Osteoblast (primary cell): Measurements from ENCODE around the gene NFS1. TPM values are rescaled to one million over a fixed set of nuclear protein-coding genes. Genes with fewer than 3 reads are reported as not detected.

Experiments
- DNase-seq: peaks from one replicate; pipeline ENCODE4 v3.0.0; 2011; ENCODE audit warnings: low spot score, mixed read lengths; ENCODE audit not compliant: insufficient read length; ENCODE audit errors: missing footprints
- H2AFZ ChIP-seq: 2 replicates; pipeline ENCODE4 v1.6.0; 2011; ENCODE audit warnings: mild to moderate bottlenecking, low read length
- H3K27ac ChIP-seq: 2 replicates; pipeline ENCODE4 v1.5.1; 2011; ENCODE audit warnings: mild to moderate bottlenecking, low read depth, low read length, moderate library complexity
- H3K27me3 ChIP-seq: 2 replicates; pipeline ENCODE4 v1.6.0; 2012; ENCODE audit warnings: mild to moderate bottlenecking, control low read depth, inconsistent platforms, low read length, moderate library complexity; ENCODE audit not compliant: insufficient read depth
- H3K36me3 ChIP-seq: 2 replicates; pipeline ENCODE4 v1.5.1; 2011; ENCODE audit warnings: mild to moderate bottlenecking, low read length, control low read depth, moderate library complexity; ENCODE audit not compliant: insufficient read depth
- H3K4me1 ChIP-seq: 2 replicates; pipeline ENCODE4 v1.5.1; 2011; ENCODE audit warnings: mild to moderate bottlenecking, low read length, control low read depth, moderate library complexity; ENCODE audit not compliant: insufficient read depth
- H3K4me2 ChIP-seq: 2 replicates; pipeline ENCODE4 v1.6.0; 2011; ENCODE audit warnings: mild to moderate bottlenecking, low read length; ENCODE audit not compliant: insufficient read depth
- H3K4me3 ChIP-seq: fragments of 200-600 bp; sonication (generic); 3 replicates; pipeline ENCODE4 v1.5.1; 2012; ENCODE audit warnings: mild to moderate bottlenecking, low read length, inconsistent platforms; ENCODE audit not compliant: insufficient read depth
- H3K79me2 ChIP-seq: 2 replicates; pipeline ENCODE4 v1.6.0; 2012; ENCODE audit warnings: mild to moderate bottlenecking, low read length, control low read depth, inconsistent platforms; ENCODE audit not compliant: insufficient read depth
- H3K9me3 ChIP-seq: 2 replicates; pipeline ENCODE4 v1.5.1; 2011; ENCODE audit warnings: low read depth, low read length, control low read depth
- H4K20me1 ChIP-seq: 2 replicates; pipeline ENCODE4 v1.6.0; 2012; ENCODE audit warnings: mild to moderate bottlenecking, low read length, control low read depth; ENCODE audit not compliant: insufficient read depth
- CTCF ChIP-seq: IDR thresholded peaks from 2 replicates; pipeline ENCODE4 v1.5.1; 2011; ENCODE audit warnings: mild to moderate bottlenecking, low read depth, low read length, moderate library complexity; ENCODE audit errors: extremely low read depth
- total RNA-seq: library from RNA; depleted of rRNA; stranded (reverse); fragments of >200 nt; gene quantifications from 2 replicates; pipeline ENCODE4 v1.2.3, GENCODE V29; 2012

The NFS1 gene
- total RNA-seq, 1 donor = 21.7 TPM

DNA sequence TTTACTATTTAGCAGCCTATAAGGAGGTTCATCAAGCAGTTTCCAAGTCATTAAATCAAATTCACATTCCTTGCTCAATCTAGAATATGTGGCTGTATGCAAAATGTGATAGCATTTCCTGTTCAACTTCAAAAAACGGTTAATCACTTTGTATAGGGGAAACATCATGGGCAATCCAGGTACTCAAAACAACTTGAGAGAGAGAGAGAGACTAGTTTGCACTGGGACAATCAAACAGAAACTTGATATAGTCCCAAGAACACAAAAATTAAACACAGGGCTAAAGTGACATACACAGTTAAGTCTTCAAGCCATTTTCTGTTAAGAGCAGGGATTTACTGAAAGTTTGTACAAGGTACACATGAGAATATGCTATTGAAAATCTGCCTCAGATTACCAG is 41.9 kb downstream of the NFS1 start:
- Histone ChIP-seq H2AFZ (no peak overlapping the region), H3K27ac (no peak overlapping the region), H3K27me3 (no peaks in the 10 kb centered on the region), H3K36me3 (peaks cover 29% of the 10 kb centered on the region), H3K4me1 (peaks cover 13% of the 10 kb centered on the region), H3K4me3 (no peak overlapping the region), H3K9me3 (no peaks in the 10 kb centered on the region), H3K4me2 (no peak overlapping the region), H4K20me1 (peaks cover 90% of the 10 kb centered on the region), H3K79me2 (peaks cover 99% of the 10 kb centered on the region)
- DNase-seq = no peak
- TF ChIP-seq CTCF = no peak

GRCh38 chr20:35654415-35654814 is 44.7 kb downstream of the NFS1 start:
- no peak overlapping the region for H3K4me2 ChIP-seq
- no peak overlapping the region for H3K27ac ChIP-seq
- H3K4me1 ChIP-seq = no peaks in the 10 kb centered on the region
- H3K4me3 ChIP-seq = no peak overlapping the region
- no peak overlapping the region for H2AFZ ChIP-seq
- no peak for DNase-seq
- H3K9me3 ChIP-seq = no peaks in the 10 kb centered on the region
- peaks cover 35% of the 10 kb centered on the region for H3K36me3 ChIP-seq
- peaks cover 99% of the 10 kb centered on the region for H3K79me2 ChIP-seq
- H3K27me3 ChIP-seq = no peaks in the 10 kb centered on the region
- peaks cover 87% of the 10 kb centered on the region for H4K20me1 ChIP-seq
- no peak for TF ChIP-seq CTCF

DNA sequence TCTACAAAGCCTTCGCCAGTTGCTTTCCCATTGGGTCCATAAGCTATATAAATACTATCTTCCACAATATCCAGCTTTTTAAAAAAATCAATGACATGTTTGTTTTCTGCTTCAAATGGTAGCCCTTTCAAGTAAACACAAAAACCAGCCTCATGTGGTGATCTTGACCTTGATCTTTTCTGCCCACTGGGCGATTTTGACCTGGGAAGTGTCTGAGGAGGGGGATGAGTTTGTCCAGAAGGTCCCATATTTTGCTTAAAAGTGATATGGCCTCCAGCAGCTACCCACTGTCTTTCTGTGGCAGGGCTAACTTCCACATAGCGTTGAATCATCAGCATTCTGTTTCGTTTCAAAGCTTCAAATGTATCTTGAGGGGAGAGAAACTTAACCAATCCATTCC is 45.3 kb downstream of the NFS1 start:
- H3K9me3 ChIP-seq = no peaks in the 10 kb centered on the region
- peak; percentile 21 for DNase-seq
- peaks cover 99% of the 10 kb centered on the region for H3K79me2 ChIP-seq
- no peak overlapping the region for H3K4me3 ChIP-seq
- H3K4me2 ChIP-seq = no peak overlapping the region
- H4K20me1 ChIP-seq = peaks cover 87% of the 10 kb centered on the region
- H3K4me1 ChIP-seq = no peaks in the 10 kb centered on the region
- no peak overlapping the region for H3K27ac ChIP-seq
- peaks cover 35% of the 10 kb centered on the region for H3K36me3 ChIP-seq
- H2AFZ ChIP-seq = no peak overlapping the region
- no peaks in the 10 kb centered on the region for H3K27me3 ChIP-seq
- no peak for TF ChIP-seq CTCF

- no peak for DNase-seq
- peaks cover 35% of the 10 kb centered on the region for H3K36me3 ChIP-seq
- no peaks in the 10 kb centered on the region for H3K9me3 ChIP-seq
- no peak overlapping the region for H3K4me3 ChIP-seq
- H3K27ac ChIP-seq = no peak overlapping the region
- no peak overlapping the region for H2AFZ ChIP-seq
- peaks cover 99% of the 10 kb centered on the region for H3K79me2 ChIP-seq
- no peak for TF ChIP-seq CTCF
- H3K27me3 ChIP-seq = no peaks in the 10 kb centered on the region
- no peaks in the 10 kb centered on the region for H3K4me1 ChIP-seq
- no peak overlapping the region for H3K4me2 ChIP-seq
- peaks cover 88% of the 10 kb centered on the region for H4K20me1 ChIP-seq
Measured at GRCh38 chr20:35653430-35653734, 45.8 kb downstream of the NFS1 start.
